RWPE1 (cell line): Measurements from ENCODE around the gene ERCC6L2.

Experiments
- CTCF ChIA-PET: fragments of 350-600 bp; sonication (Branson Sonifier 250); formaldehyde crosslinking; extraction: SDS; loops from one replicate; lab custom pipeline; 2021; lab: Yijun Ruan, JAX
- POLR2A ChIA-PET: fragments of 400-600 bp; formaldehyde crosslinking; extraction: SDS; loops from one replicate; lab custom pipeline; 2020; ENCODE audit warnings: antibody characterized with exemption; ENCODE audit not compliant: low non-redundant PET; lab: Yijun Ruan, JAX
- DNase-seq: peaks from one replicate; pipeline ENCODE4 v3.0.0; 2012; ENCODE audit warnings: low spot score
- H3K27ac ChIP-seq: fragments of 450-650 bp; 2 replicates; pipeline ENCODE4 v1.5.1; 2017
- CTCF ChIP-seq: fragments of 450-650 bp; conservative IDR thresholded peaks from 2 replicates; pipeline ENCODE4 v1.5.1; 2017; ENCODE audit warnings: low read depth, mild to moderate bottlenecking

Gene ERCC6L2

GRCh38 chr9:96009223-96009602, 133.7 kb downstream of the ERCC6L2 start:
- CTCF ChIA-PET = interaction anchor here (0.7 kb wide), 1 partner anchor 67 kb away, joined by 6 read pairs; no protein-coding TSS in a partner anchor
- H3K27ac ChIP-seq = no peak overlapping the region
- no peak for TF ChIP-seq CTCF
- POLR2A ChIA-PET = no interaction called here
- no peak for DNase-seq

- ChIA-PET POLR2A (no interaction called here), CTCF (interaction anchor here (0.7 kb wide), 1 partner anchor 66 kb away, joined by 6 read pairs; no protein-coding TSS in a partner anchor)
- no peak overlapping the region for H3K27ac ChIP-seq
- DNase-seq = no peak
- TF ChIP-seq CTCF = no peak
These were observed 134.4 kb downstream of the ERCC6L2 start for GRCh38 chr9:96009690-96010472.

GRCh38 chr9:96014078-96014477, 138.6 kb downstream of the ERCC6L2 start:
- DNase-seq = no peak
- CTCF ChIA-PET = interaction anchor here (1.1 kb wide), 1 partner anchor 12 kb away, joined by 4 read pairs; no protein-coding TSS in a partner anchor
- POLR2A ChIA-PET = no interaction called here
- no peak overlapping the region for H3K27ac ChIP-seq
- no peak for TF ChIP-seq CTCF

GRCh38 chr9:96015876-96016686, 140.6 kb downstream of the ERCC6L2 start:
- POLR2A ChIA-PET = no interaction called here
- no peak overlapping the region for H3K27ac ChIP-seq
- CTCF ChIA-PET = interaction anchor here (0.6 kb wide), 1 partner anchor 615 kb away, joined by 3 read pairs; no protein-coding TSS in a partner anchor
- no peak for DNase-seq
- TF ChIP-seq CTCF = no peak
